Left ventricle myocardium inferior (tissue), 1 donor: ENCODE measurements around the gene FNDC7. TPM values are rescaled to one million over a fixed set of nuclear protein-coding genes. Genes with fewer than 3 reads are reported as not detected.

Experiments used
- DNase-seq: peaks from one replicate; pipeline ENCODE4 v3.0.0-alpha.2; 2020
- H3K27ac ChIP-seq: fragments of 200-600 bp; replicated peaks from 2 replicates; pipeline ENCODE4 v1.8.0; 2021
- H3K27me3 ChIP-seq: fragments of 200-600 bp; 2 replicates; pipeline ENCODE4 v1.8.0; 2021; ENCODE audit warnings: low read depth
- H3K36me3 ChIP-seq: fragments of 200-600 bp; 2 replicates; pipeline ENCODE4 v1.8.0; 2021
- H3K4me1 ChIP-seq: fragments of 200-600 bp; 2 replicates; pipeline ENCODE4 v1.8.0; 2021
- H3K4me3 ChIP-seq: fragments of 200-600 bp; 2 replicates; pipeline ENCODE4 v1.8.0; 2021; ENCODE audit warnings: mild to moderate bottlenecking, moderate library complexity
- H3K9me3 ChIP-seq: fragments of 200-600 bp; replicated peaks from 2 replicates; pipeline ENCODE4 v1.8.0; 2021
- intact Hi-C: fragments of 100-400 bp; cut with micrococcal nuclease; formaldehyde crosslinking; loops from one replicate; pipeline ENCODE4 v1.11.0; 2022
- total RNA-seq: library from RNA; stranded (reverse); fragmentation: NEBNext Ultra II Directional; extraction: Animal tissue kit (Norgen Biotek cat#: 25700); gene quantifications from one replicate; pipeline ENCODE4 v1.2.1, GENCODE V29; 2021
- TF ChIP-seq, protein P1 (sequence below): fragments of 200-600 bp; IDR thresholded peaks from 2 replicates; pipeline ENCODE4 v1.8.0; 2021; ENCODE audit warnings: antibody characterized with exemption, mild to moderate bottlenecking, borderline replicate concordance
- donor health status: DM: no; HTN: yes; CAD: no; lungs with severe emphysema.

FNDC7 gene
- total RNA-seq, 1 donor from 2014 or later, result not detected

GRCh38 chr1:108722292-108722691 lies 9.6 kb downstream of the FNDC7 start:
- H3K4me3 ChIP-seq, result no peak overlapping the region

DNA sequence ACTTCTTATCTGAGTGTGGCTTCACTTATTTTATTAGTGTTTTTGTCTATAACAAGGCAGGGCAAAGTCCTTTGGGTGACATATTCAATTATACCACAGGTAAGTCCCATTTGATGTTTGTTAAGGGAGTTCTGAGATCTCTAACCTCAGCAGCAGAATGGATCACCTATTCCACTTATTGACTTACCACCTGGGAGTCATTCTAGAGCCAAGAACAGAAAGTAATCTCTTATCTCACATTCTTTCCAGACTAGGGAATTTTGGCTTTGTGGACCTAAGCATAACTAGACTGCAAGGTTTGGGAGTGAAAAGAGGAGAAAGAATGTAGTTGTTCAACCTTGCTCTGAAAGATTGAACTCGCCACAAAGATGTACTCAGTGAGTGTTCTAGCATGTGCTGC lies 13.2 kb downstream of the FNDC7 start:
- Histone ChIP-seq H3K36me3 (no peaks in the 10 kb centered on the region), H3K27me3 (peaks cover 17% of the 10 kb centered on the region), H3K27ac (no peak overlapping the region), H3K9me3 (no peaks in the 10 kb centered on the region), H3K4me3 (no peak overlapping the region), H3K4me1 (no peaks in the 10 kb centered on the region)
- intact Hi-C loops, result no loop called here
- no peak for DNase-seq
- TF ChIP-seq, protein P1, sequence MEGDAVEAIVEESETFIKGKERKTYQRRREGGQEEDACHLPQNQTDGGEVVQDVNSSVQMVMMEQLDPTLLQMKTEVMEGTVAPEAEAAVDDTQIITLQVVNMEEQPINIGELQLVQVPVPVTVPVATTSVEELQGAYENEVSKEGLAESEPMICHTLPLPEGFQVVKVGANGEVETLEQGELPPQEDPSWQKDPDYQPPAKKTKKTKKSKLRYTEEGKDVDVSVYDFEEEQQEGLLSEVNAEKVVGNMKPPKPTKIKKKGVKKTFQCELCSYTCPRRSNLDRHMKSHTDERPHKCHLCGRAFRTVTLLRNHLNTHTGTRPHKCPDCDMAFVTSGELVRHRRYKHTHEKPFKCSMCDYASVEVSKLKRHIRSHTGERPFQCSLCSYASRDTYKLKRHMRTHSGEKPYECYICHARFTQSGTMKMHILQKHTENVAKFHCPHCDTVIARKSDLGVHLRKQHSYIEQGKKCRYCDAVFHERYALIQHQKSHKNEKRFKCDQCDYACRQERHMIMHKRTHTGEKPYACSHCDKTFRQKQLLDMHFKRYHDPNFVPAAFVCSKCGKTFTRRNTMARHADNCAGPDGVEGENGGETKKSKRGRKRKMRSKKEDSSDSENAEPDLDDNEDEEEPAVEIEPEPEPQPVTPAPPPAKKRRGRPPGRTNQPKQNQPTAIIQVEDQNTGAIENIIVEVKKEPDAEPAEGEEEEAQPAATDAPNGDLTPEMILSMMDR, result no peak

More at GRCh38 chr1:108722292-108722691, 9.6 kb downstream of the FNDC7 start:
- intact Hi-C loops, result no loop called here
- Histone ChIP-seq H3K27me3 (no peaks in the 10 kb centered on the region), H3K9me3 (no peaks in the 10 kb centered on the region), H3K27ac (no peak overlapping the region), H3K36me3 (no peaks in the 10 kb centered on the region), H3K4me1 (peaks cover 8% of the 10 kb centered on the region)
- TF ChIP-seq, protein P1, result no peak
- no peak for DNase-seq

GRCh38 chr1:108728327-108728923 lies 15.7 kb downstream of the FNDC7 start:
- H3K36me3 ChIP-seq, result no peaks in the 10 kb centered on the region
- H3K27ac ChIP-seq, result no peak overlapping the region
- intact Hi-C loops, result no loop called here
- no peak for DNase-seq
- H3K4me1 ChIP-seq, result no peaks in the 10 kb centered on the region
- H3K9me3 ChIP-seq, result no peaks in the 10 kb centered on the region
- TF ChIP-seq, protein P1, result no peak
- peaks cover 17% of the 10 kb centered on the region for H3K27me3 ChIP-seq
- no peak overlapping the region for H3K4me3 ChIP-seq

DNA sequence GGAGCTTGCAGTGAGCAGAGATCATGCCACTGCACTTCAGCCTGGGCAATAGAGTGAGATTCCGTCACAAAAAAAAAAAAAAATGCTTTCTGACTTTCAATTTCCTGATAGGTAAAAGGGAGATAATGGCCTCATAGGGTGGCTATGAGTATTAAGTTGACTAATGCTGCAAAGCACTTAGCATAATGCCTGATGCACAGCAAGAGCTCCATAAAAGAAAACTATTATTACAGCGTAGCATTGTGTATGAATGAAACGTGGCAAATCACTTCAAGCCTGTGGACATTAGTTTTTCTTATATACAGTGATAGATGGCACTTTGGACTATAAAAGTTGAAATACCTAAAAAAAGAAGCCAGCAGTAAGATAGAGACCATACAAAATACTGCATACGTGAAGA lies 16.8 kb downstream of the FNDC7 start:
- Histone ChIP-seq H3K4me1 (no peaks in the 10 kb centered on the region), H3K27me3 (peaks cover 17% of the 10 kb centered on the region), H3K4me3 (no peak overlapping the region), H3K9me3 (no peaks in the 10 kb centered on the region), H3K36me3 (no peaks in the 10 kb centered on the region), H3K27ac (no peak overlapping the region)
- TF ChIP-seq, protein P1, result no peak
- DNase-seq, result no peak
- intact Hi-C loops, result no loop called here

GRCh38 chr1:108732398-108732797 lies 19.7 kb downstream of the FNDC7 start:
- intact Hi-C loops, result no loop called here
- Histone ChIP-seq H3K36me3 (no peaks in the 10 kb centered on the region), H3K4me1 (no peaks in the 10 kb centered on the region), H3K27ac (no peak overlapping the region), H3K9me3 (no peaks in the 10 kb centered on the region), H3K4me3 (no peak overlapping the region), H3K27me3 (peaks cover 24% of the 10 kb centered on the region)
- DNase-seq, result no peak
- TF ChIP-seq, protein P1, result no peak
